Activated B cell treated with CpG ODN at 0.5 μM for 24 hours (primary cell): Measurements from ENCODE around the gene MALRD1. TPM values are rescaled to one million over a fixed set of nuclear protein-coding genes. Genes with fewer than 3 reads are reported as not detected.

Source experiments
- ATAC-seq: fragments of 200-7000 bp; cut with Tn5 transposase; one replicate; pipeline ENCODE4 v1.10.0; 2021; ENCODE audit warnings: low read depth, mild to moderate bottlenecking, moderate library complexity
- CTCF ChIA-PET: fragments of 350-600 bp; sonication (Branson Sonifier 250); formaldehyde crosslinking; loops from one replicate; lab custom pipeline; 2021; ENCODE audit warnings: antibody characterized with exemption; lab: Charles Lee
- POLR2A ChIA-PET: fragments of 350-600 bp; sonication (Branson Sonifier 250); formaldehyde crosslinking; loops from one replicate; lab custom pipeline; 2021; ENCODE audit warnings: antibody characterized with exemption; lab: Charles Lee
- DNase-seq: peaks from one replicate; pipeline ENCODE4 v3.0.0; 2022
- H3K27ac Mint-ChIP-seq: one replicate; pipeline ENCODE4 v1.8.0; 2020; ENCODE audit warnings: mixed read lengths
- H3K27me3 Mint-ChIP-seq: one replicate; pipeline ENCODE4 v1.8.0; 2021; ENCODE audit warnings: mixed read lengths
- H3K36me3 Mint-ChIP-seq: one replicate; pipeline ENCODE4 v1.8.0; 2021; ENCODE audit warnings: low read depth, mixed read lengths
- H3K4me1 Mint-ChIP-seq: one replicate; pipeline ENCODE4 v1.8.0; 2021; ENCODE audit warnings: mixed read lengths
- H3K4me3 Mint-ChIP-seq: one replicate; pipeline ENCODE4 v1.8.0; 2020; ENCODE audit warnings: mild to moderate bottlenecking, mixed read lengths
- H3K9me3 Mint-ChIP-seq: one replicate; pipeline ENCODE4 v1.8.0; 2020; ENCODE audit warnings: mixed read lengths
- CTCF ChIP-seq: fragments of 200-600 bp; IDR thresholded peaks from one replicate; pipeline ENCODE4 v1.8.0; 2022; ENCODE audit warnings: antibody characterized with exemption, mild to moderate bottlenecking
- intact Hi-C: fragments of 100-400 bp; cut with micrococcal nuclease; formaldehyde crosslinking; loops from one replicate; pipeline ENCODE4 v1.15.1; 2024
- total RNA-seq: library from RNA; stranded (reverse); gene quantifications from 2 replicates; pipeline ENCODE4 v1.2.3, GENCODE V29; 2022

Gene MALRD1
- total RNA-seq, 1 donor from 2014 or later, result not detected

- DNase-seq (no peak), ATAC-seq (no peak)
- ChIA-PET POLR2A (no interaction called here), CTCF (no interaction called here)
- Mint-ChIP-seq H3K9me3 (no peaks in the 10 kb centered on the region), H3K27me3 (no peaks in the 10 kb centered on the region), H3K36me3 (no peaks in the 10 kb centered on the region), H3K4me1 (no peaks in the 10 kb centered on the region), H3K27ac (no peak overlapping the region), H3K4me3 (no peak overlapping the region)
- intact Hi-C loops, result no loop called here
- no peak for TF ChIP-seq CTCF
Measured at GRCh38 chr10:19688344-19688743, 639.7 kb downstream of the MALRD1 start.

GRCh38 chr10:19689231-19689630 lies 640.6 kb downstream of the MALRD1 start:
- H3K4me1 Mint-ChIP-seq, result no peaks in the 10 kb centered on the region
- intact Hi-C loops, result no loop called here
- ChIA-PET POLR2A (no interaction called here), CTCF (no interaction called here)
- TF ChIP-seq CTCF, result no peak
- no peaks in the 10 kb centered on the region for H3K9me3 Mint-ChIP-seq
- DNase-seq, result no peak
- ATAC-seq, result no peak
- no peaks in the 10 kb centered on the region for H3K36me3 Mint-ChIP-seq
- no peaks in the 10 kb centered on the region for H3K27me3 Mint-ChIP-seq
- H3K4me3 Mint-ChIP-seq, result no peak overlapping the region
- H3K27ac Mint-ChIP-seq, result no peak overlapping the region

- TF ChIP-seq CTCF, result no peak
- H3K27ac Mint-ChIP-seq, result no peak overlapping the region
- H3K36me3 Mint-ChIP-seq, result no peaks in the 10 kb centered on the region
- H3K4me1 Mint-ChIP-seq, result no peaks in the 10 kb centered on the region
- ChIA-PET CTCF (no interaction called here), POLR2A (no interaction called here)
- no peaks in the 10 kb centered on the region for H3K27me3 Mint-ChIP-seq
- no peak for DNase-seq
- no peak overlapping the region for H3K4me3 Mint-ChIP-seq
- intact Hi-C loops, result no loop called here
- H3K9me3 Mint-ChIP-seq, result peaks cover 4% of the 10 kb centered on the region
- ATAC-seq, result no peak
Measured at GRCh38 chr10:19699299-19699698, 650.7 kb downstream of the MALRD1 start.

- DNase-seq (no peak), ATAC-seq (no peak)
- POLR2A ChIA-PET, result no interaction called here
- Mint-ChIP-seq H3K4me1 (no peaks in the 10 kb centered on the region), H3K9me3 (peaks cover 4% of the 10 kb centered on the region), H3K27ac (no peak overlapping the region), H3K27me3 (no peaks in the 10 kb centered on the region), H3K36me3 (no peaks in the 10 kb centered on the region), H3K4me3 (no peak overlapping the region)
- intact Hi-C loops, result no loop called here
- TF ChIP-seq CTCF, result no peak
- CTCF ChIA-PET, result no interaction called here
Measured at GRCh38 chr10:19701427-19702052, 652.9 kb downstream of the MALRD1 start.

- intact Hi-C loops, result no loop called here
- ChIA-PET POLR2A (no interaction called here), CTCF (no interaction called here)
- Mint-ChIP-seq H3K27me3 (no peaks in the 10 kb centered on the region), H3K36me3 (no peaks in the 10 kb centered on the region), H3K27ac (no peak overlapping the region), H3K4me3 (no peak overlapping the region), H3K9me3 (peaks cover 9% of the 10 kb centered on the region), H3K4me1 (no peaks in the 10 kb centered on the region)
- DNase-seq (no peak), ATAC-seq (no peak)
- no peak for TF ChIP-seq CTCF
Measured at GRCh38 chr10:19702215-19702614, 653.6 kb downstream of the MALRD1 start.
